Uterus (tissue), 2 donors: ENCODE measurements around the gene RPL38.

Experiments
- CTCF ChIP-seq, 4 experiments: fragments of 200-600 bp in 2 of 4; fragments of 450-650 bp in 2 of 4; sonication (generic) in 2 of 4; IDR thresholded peaks; one replicate each; pipeline ENCODE4 v1.5.1; 2016 to 2019; ENCODE audit warnings: antibody characterized with exemption in 4 of 4, mild to moderate bottlenecking in 2 of 4, moderate library complexity in 1 of 4
- POLR2A ChIP-seq, 2 donors: fragments of 450-650 bp; IDR thresholded peaks; one replicate each; pipeline ENCODE4 v1.6.1; 2016; ENCODE audit warnings: antibody characterized with exemption in 2 of 2, mild to moderate bottlenecking in 1 of 2, moderate library complexity in 1 of 2

GRCh38 chr17:74234486-74234885, 31.0 kb downstream of the RPL38 start:
- TF ChIP-seq CTCF (IDR thresholded peaks at IDR 0.05): no peak
- TF ChIP-seq POLR2A (IDR thresholded peaks at IDR 0.05): no peak
